Measurements from ENCODE around the gene PNKP. TPM values are rescaled to one million over a fixed set of nuclear protein-coding genes. Genes with fewer than 3 reads are reported as not detected.

Gene PNKP
- total RNA-seq, 1 donor, result 42.3 TPM

DNA sequence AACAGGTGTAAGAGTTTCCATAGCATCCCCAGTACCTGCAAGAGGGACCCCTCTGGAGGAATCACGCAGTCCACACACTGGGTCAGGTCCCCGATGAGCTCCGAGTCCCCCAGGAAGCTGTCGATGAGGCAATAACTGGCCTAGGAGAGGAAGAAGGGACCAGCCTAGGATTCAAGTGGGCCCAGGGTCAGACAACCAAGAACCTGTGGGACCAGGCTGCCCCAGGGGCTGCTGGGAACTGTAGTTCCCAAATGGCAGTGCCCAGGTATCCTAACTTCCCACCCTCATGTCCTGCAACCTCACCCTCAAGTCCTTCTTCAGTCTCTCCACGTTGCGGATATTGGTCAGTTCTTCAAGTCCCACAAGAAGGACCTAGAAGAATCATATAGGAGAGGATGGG is 56.0 kb downstream of the PNKP start:
- H3K4me3 ChIP-seq (ENCODE audit: low read depth, low read length), result no peak overlapping the region
- TF ChIP-seq, protein P1, sequence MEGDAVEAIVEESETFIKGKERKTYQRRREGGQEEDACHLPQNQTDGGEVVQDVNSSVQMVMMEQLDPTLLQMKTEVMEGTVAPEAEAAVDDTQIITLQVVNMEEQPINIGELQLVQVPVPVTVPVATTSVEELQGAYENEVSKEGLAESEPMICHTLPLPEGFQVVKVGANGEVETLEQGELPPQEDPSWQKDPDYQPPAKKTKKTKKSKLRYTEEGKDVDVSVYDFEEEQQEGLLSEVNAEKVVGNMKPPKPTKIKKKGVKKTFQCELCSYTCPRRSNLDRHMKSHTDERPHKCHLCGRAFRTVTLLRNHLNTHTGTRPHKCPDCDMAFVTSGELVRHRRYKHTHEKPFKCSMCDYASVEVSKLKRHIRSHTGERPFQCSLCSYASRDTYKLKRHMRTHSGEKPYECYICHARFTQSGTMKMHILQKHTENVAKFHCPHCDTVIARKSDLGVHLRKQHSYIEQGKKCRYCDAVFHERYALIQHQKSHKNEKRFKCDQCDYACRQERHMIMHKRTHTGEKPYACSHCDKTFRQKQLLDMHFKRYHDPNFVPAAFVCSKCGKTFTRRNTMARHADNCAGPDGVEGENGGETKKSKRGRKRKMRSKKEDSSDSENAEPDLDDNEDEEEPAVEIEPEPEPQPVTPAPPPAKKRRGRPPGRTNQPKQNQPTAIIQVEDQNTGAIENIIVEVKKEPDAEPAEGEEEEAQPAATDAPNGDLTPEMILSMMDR (IDR thresholded peaks at IDR 0.05; ENCODE audit: insufficient read depth, low read length), result no peak
- no peak for DNase-seq (ENCODE audit: low read depth)

Small RNA genes within 50 kb of the gene (small RNA-seq; reads per million reads assigned to genes)
- gene MIR4749, result not detected

Other genes starting within 250 kb of the PNKP start
- 13.7 and 52.4 TPM in 2 replicates for gene RRAS, start 227.4 kb downstream of the PNKP start, total RNA-seq (ENCODE audit: low replicate concordance)
- 16.9 and 41.1 TPM in 2 replicates for gene SCAF1, start 225.4 kb downstream of the PNKP start, total RNA-seq (ENCODE audit: low replicate concordance)
- gene IRF3, start 201.7 kb downstream of the PNKP start, total RNA-seq (ENCODE audit: low replicate concordance), result 33.3 and 106 TPM in 2 replicates
- gene BCL2L12, start 201.6 kb downstream of the PNKP start, total RNA-seq (ENCODE audit: low replicate concordance), result 3.9 and 6.1 TPM in 2 replicates
- gene PRMT1, start 190.3 kb downstream of the PNKP start, total RNA-seq (ENCODE audit: low replicate concordance), result 32.5 and 164 TPM in 2 replicates
- gene ADM5, start 178.0 kb downstream of the PNKP start, total RNA-seq (ENCODE audit: low replicate concordance), result 0.33 and 0.63 TPM in 2 replicates
- gene CPT1C, start 176.5 kb downstream of the PNKP start, total RNA-seq (ENCODE audit: low replicate concordance), result 23.4 and 39.4 TPM in 2 replicates
- gene TSKS, start 104.3 kb downstream of the PNKP start, total RNA-seq (ENCODE audit: low replicate concordance), result 0.57 and 1.4 TPM in 2 replicates
- gene AP2A1, start 100.6 kb downstream of the PNKP start, total RNA-seq (ENCODE audit: low replicate concordance), result 85.6 and 115 TPM in 2 replicates
- 23.5 and 27.5 TPM in 2 replicates for gene FUZ, start 54.3 kb downstream of the PNKP start, total RNA-seq (ENCODE audit: low replicate concordance)
- gene MED25, start 49.3 kb downstream of the PNKP start, total RNA-seq (ENCODE audit: low replicate concordance), result 19.4 and 21.7 TPM in 2 replicates
- gene PTOV1, start 16.4 kb downstream of the PNKP start, total RNA-seq (ENCODE audit: low replicate concordance), result 46.2 and 51.2 TPM in 2 replicates
- 14.4 and 20.6 TPM in 2 replicates for gene AKT1S1, start 9.8 kb upstream of the PNKP start, total RNA-seq (ENCODE audit: low replicate concordance)
- gene TBC1D17, start 10.1 kb upstream of the PNKP start, total RNA-seq (ENCODE audit: low replicate concordance), result 16.3 and 17.1 TPM in 2 replicates
- 1.1 TPM in 1 of 2 replicates, not detected in the other for gene IL4I1, start 29.3 kb upstream of the PNKP start, total RNA-seq (ENCODE audit: low replicate concordance)
- gene ATF5, start 61.6 kb upstream of the PNKP start, total RNA-seq (ENCODE audit: low replicate concordance), result 81.5 and 106 TPM in 2 replicates
- gene NUP62, start 61.9 kb upstream of the PNKP start, total RNA-seq (ENCODE audit: low replicate concordance), result 11.3 and 35.4 TPM in 2 replicates
- gene SIGLEC11, start 93.6 kb upstream of the PNKP start, total RNA-seq (ENCODE audit: low replicate concordance), result not detected in 2 replicates
- gene VRK3, start 157.8 kb upstream of the PNKP start, total RNA-seq (ENCODE audit: low replicate concordance), result 17.3 and 30.6 TPM in 2 replicates
- gene ZNF473, start 158.4 kb upstream of the PNKP start, total RNA-seq (ENCODE audit: low replicate concordance), result 11.0 and 14.1 TPM in 2 replicates